HL-60 (cell line): Measurements from ENCODE around the gene NPR3.

Source experiments
- DNase-seq, 2 experiments: peaks; one replicate each; pipeline ENCODE4 v3.0.0-alpha.2; 2010 to 2020; ENCODE audit warnings: low read depth in 1 of 2, low spot score in 1 of 2
- H3K27ac ChIP-seq: fragments of 250-450 bp; sonication (Bioruptor Pico); replicated peaks from 2 replicates; pipeline ENCODE4 v1.5.1; 2020; ENCODE audit warnings: mild to moderate bottlenecking, moderate library complexity
- H3K27me3 ChIP-seq: fragments of 250-450 bp; sonication (Bioruptor Pico); 2 replicates; pipeline ENCODE4 v1.5.1; 2021; ENCODE audit warnings: mild to moderate bottlenecking, moderate library complexity; ENCODE audit not compliant: insufficient read depth, poor library complexity, severe bottlenecking
- H3K4me3 ChIP-seq: replicated peaks from 2 replicates; pipeline ENCODE4 v1.5.1; 2011; ENCODE audit warnings: mild to moderate bottlenecking, control low read depth, low read length; ENCODE audit not compliant: insufficient read depth
- GABPA ChIP-seq: IDR thresholded peaks from 2 replicates; pipeline ENCODE4 v1.6.1; 2012; ENCODE audit warnings: low read depth
- POLR2AphosphoS5 ChIP-seq: IDR thresholded peaks from 2 replicates; pipeline ENCODE4 v1.6.1; 2012; ENCODE audit warnings: low read depth
- SPI1 ChIP-seq: IDR thresholded peaks from 2 replicates; pipeline ENCODE4 v1.6.1; 2012; ENCODE audit warnings: low read depth, mild to moderate bottlenecking, borderline replicate concordance
- long read RNA-seq: library from polyadenylated mRNA; unstranded; transcript quantifications from one replicate; pipeline ENCODE4 v2.0.0, GENCODE V29; 2020
- TF ChIP-seq, protein P1 (sequence below): IDR thresholded peaks from 2 replicates; pipeline ENCODE4 v1.6.1; 2012; ENCODE audit warnings: low read depth; ENCODE audit not compliant: insufficient replicate concordance
- TF ChIP-seq, protein P2 (sequence below): IDR thresholded peaks from one replicate; pipeline ENCODE4 v1.5.1; 2011; ENCODE audit warnings: low read length, control low read depth, inconsistent platforms; ENCODE audit not compliant: insufficient read depth

The NPR3 gene, protein sequence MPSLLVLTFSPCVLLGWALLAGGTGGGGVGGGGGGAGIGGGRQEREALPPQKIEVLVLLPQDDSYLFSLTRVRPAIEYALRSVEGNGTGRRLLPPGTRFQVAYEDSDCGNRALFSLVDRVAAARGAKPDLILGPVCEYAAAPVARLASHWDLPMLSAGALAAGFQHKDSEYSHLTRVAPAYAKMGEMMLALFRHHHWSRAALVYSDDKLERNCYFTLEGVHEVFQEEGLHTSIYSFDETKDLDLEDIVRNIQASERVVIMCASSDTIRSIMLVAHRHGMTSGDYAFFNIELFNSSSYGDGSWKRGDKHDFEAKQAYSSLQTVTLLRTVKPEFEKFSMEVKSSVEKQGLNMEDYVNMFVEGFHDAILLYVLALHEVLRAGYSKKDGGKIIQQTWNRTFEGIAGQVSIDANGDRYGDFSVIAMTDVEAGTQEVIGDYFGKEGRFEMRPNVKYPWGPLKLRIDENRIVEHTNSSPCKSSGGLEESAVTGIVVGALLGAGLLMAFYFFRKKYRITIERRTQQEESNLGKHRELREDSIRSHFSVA
- long read RNA-seq, partial matches to known transcripts = 0 of 1 reads
- long read RNA-seq, other reads (novel, unspliced or antisense) = 1 of 1 reads

DNA sequence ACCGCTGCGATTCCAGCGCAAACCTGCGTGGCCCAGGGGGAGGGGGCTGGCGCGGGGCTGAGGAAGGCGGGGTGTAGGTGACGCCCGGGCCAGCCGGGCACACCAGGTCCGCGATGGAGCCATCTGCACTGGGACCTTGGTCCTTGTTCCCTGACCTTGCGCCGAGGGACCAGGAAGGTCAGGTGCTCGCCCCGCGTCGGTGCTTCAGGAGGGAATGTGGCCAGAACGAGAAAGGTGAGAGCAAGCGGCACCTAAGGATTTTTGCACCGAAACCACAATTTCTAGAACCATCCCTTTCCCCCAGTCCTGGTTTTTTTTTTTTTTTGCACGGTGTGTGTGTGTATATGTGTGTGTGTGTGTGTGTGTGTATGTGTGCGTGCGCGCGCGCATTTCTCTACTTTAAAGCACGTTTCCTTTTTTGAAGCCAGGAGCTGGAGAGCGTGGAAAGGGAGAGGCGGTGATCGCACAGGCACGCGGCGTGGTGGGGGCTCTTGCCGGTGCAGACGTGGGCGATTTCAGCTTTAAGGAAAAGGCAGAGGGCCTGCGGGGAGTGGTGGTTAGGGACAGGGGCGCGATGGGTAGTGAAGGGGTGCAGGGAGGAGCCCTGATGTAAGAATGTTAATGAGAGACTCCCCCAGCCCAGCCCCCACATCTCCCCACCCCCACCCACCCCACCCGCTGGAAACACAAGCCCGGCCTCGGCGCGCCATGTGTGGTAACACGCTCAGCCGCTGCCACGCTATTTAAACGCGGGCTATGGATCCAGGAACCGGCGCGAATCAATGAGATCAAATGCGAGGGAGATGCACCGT, at the start of gene NPR3:
TSS of gene NPR3 (plus strand) at position 772 of the 812 bp plus-strand sequence. CDS start 456 bp downstream, outside the sequence.
- Histone ChIP-seq H3K27ac (no peak within 1 kb of the TSS), H3K4me3 (peak within 1 kb of the TSS; percentile 45), H3K27me3 (peaks cover 57% of the 10 kb centered on the region)
- DNase-seq = no peak
- TF ChIP-seq POLR2AphosphoS5 (no peak), GABPA (no peak), SPI1 (no peak)
- TF ChIP-seq, protein P1, sequence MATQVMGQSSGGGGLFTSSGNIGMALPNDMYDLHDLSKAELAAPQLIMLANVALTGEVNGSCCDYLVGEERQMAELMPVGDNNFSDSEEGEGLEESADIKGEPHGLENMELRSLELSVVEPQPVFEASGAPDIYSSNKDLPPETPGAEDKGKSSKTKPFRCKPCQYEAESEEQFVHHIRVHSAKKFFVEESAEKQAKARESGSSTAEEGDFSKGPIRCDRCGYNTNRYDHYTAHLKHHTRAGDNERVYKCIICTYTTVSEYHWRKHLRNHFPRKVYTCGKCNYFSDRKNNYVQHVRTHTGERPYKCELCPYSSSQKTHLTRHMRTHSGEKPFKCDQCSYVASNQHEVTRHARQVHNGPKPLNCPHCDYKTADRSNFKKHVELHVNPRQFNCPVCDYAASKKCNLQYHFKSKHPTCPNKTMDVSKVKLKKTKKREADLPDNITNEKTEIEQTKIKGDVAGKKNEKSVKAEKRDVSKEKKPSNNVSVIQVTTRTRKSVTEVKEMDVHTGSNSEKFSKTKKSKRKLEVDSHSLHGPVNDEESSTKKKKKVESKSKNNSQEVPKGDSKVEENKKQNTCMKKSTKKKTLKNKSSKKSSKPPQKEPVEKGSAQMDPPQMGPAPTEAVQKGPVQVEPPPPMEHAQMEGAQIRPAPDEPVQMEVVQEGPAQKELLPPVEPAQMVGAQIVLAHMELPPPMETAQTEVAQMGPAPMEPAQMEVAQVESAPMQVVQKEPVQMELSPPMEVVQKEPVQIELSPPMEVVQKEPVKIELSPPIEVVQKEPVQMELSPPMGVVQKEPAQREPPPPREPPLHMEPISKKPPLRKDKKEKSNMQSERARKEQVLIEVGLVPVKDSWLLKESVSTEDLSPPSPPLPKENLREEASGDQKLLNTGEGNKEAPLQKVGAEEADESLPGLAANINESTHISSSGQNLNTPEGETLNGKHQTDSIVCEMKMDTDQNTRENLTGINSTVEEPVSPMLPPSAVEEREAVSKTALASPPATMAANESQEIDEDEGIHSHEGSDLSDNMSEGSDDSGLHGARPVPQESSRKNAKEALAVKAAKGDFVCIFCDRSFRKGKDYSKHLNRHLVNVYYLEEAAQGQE = no peak
- TF ChIP-seq, protein P2, sequence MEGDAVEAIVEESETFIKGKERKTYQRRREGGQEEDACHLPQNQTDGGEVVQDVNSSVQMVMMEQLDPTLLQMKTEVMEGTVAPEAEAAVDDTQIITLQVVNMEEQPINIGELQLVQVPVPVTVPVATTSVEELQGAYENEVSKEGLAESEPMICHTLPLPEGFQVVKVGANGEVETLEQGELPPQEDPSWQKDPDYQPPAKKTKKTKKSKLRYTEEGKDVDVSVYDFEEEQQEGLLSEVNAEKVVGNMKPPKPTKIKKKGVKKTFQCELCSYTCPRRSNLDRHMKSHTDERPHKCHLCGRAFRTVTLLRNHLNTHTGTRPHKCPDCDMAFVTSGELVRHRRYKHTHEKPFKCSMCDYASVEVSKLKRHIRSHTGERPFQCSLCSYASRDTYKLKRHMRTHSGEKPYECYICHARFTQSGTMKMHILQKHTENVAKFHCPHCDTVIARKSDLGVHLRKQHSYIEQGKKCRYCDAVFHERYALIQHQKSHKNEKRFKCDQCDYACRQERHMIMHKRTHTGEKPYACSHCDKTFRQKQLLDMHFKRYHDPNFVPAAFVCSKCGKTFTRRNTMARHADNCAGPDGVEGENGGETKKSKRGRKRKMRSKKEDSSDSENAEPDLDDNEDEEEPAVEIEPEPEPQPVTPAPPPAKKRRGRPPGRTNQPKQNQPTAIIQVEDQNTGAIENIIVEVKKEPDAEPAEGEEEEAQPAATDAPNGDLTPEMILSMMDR = no peak

DNA sequence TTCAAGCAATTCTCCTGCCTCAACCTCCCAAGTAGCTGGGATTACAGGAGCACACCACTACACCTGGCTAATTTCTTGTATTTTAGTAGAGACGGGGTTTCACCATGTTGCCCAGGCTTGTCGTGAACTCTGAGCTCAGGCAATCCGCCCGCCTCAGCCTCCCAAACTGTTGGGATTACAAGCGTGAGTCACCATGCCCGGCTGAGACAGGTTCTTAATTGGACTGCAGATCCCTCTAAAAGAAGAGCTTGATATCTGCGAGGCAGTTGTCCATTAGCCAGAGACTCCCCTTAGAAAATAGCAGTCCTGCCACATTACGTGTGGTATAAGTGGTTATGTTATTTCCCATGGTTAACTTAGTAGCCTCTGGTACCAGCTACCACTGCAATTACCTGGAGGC, 46.6 kb upstream of the NPR3 start:
- no peaks in the 10 kb centered on the region for H3K27me3 ChIP-seq

DNA sequence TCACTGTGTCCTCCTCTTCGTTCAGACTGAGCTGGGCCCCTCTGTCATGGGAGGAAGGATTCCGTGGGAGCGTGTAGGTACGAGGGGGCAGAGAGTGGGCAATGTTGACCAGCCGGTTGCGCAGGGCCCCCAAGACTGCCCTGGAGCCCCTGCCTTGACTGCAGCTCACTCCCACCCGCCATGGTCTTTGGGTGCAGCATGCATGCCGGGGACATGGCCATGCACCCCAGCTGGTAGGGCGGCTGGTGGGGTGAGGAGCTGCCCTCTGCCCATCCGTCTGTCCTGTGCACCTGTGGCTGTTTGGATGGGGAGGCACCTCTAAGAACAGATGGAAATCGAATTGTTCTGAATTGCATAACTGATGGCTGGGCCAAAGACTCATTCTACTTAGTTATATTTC, 42.6 kb upstream of the NPR3 start:
- H3K4me3 ChIP-seq = no peak overlapping the region
- no peak overlapping the region for H3K27ac ChIP-seq
- H3K27me3 ChIP-seq = peaks cover 3% of the 10 kb centered on the region
- TF ChIP-seq POLR2AphosphoS5 (no peak), GABPA (no peak), SPI1 (no peak)
- TF ChIP-seq, protein P2 = no peak
- TF ChIP-seq, protein P1 = no peak
- no peak for DNase-seq

More for the DNA sequence above, 46.6 kb upstream of the NPR3 start:
- no peak overlapping the region for H3K27ac ChIP-seq
- no peak for DNase-seq
- TF ChIP-seq GABPA (no peak), SPI1 (no peak), POLR2AphosphoS5 (no peak)
- TF ChIP-seq, protein P1 = no peak
- TF ChIP-seq, protein P2 = no peak
- no peak overlapping the region for H3K4me3 ChIP-seq
